Measurements from ENCODE around the gene TAS2R20.
"Not testable (repeated sequence)": the region's sequence is repeated elsewhere in the genome, so short reads cannot be mapped to it uniquely, and the experiment has no call there.

TAS2R20 gene

GRCh38 chr12:10998204-10998603, at the start of gene TAS2R20:
Gene TAS2R20, minus strand, starts transcription at chr12:10998304. Its CDS starts 429 bp downstream, at chr12:10997875.
- DNase-seq (ENCODE audit: low read depth in 2 of 3, low spot score in 1 of 3) = no peak

- not testable (repeated sequence) for DNase-seq (ENCODE audit: low read depth in 2 of 3, low spot score in 1 of 3)
Observed at GRCh38 chr12:11041366-11041765, 43.3 kb upstream of the TAS2R20 start.

- no peak for DNase-seq (ENCODE audit: low read depth in 2 of 3, low spot score in 1 of 3)
Observed at GRCh38 chr12:11040162-11040561, 42.1 kb upstream of the TAS2R20 start.

- no peak for DNase-seq (ENCODE audit: low read depth in 2 of 3, low spot score in 1 of 3)
Observed at GRCh38 chr12:11039171-11039570, 41.1 kb upstream of the TAS2R20 start.

- not testable (repeated sequence) for DNase-seq (ENCODE audit: low read depth in 2 of 3, low spot score in 1 of 3)
Observed at GRCh38 chr12:11033959-11034358, 35.9 kb upstream of the TAS2R20 start.

- no peak for DNase-seq (ENCODE audit: low read depth in 2 of 3, low spot score in 1 of 3)
Observed at GRCh38 chr12:11031307-11031706, 33.2 kb upstream of the TAS2R20 start, which contains the start of gene TAS2R31. Gene TAS2R31, minus strand, starts transcription at chr12:11031407. Its CDS starts 72 bp downstream, at chr12:11031335.

GRCh38 chr12:11026118-11026517, 28.0 kb upstream of the TAS2R20 start:
- DNase-seq (ENCODE audit: low read depth in 2 of 3, low spot score in 1 of 3) = no peak

- no peak for DNase-seq (ENCODE audit: low read depth in 2 of 3, low spot score in 1 of 3)
Observed at GRCh38 chr12:11023387-11023786, 25.3 kb upstream of the TAS2R20 start.

- DNase-seq (ENCODE audit: low read depth in 2 of 3, low spot score in 1 of 3) = no peak
Observed at GRCh38 chr12:11022520-11022919, 24.4 kb upstream of the TAS2R20 start, which contains the start of gene TAS2R19. Gene TAS2R19, minus strand, starts transcription at chr12:11022620. Its CDS starts 49 bp downstream, at chr12:11022571.

- DNase-seq (ENCODE audit: low read depth in 2 of 3, low spot score in 1 of 3) = no peak
Observed at GRCh38 chr12:11016937-11017336, 18.8 kb upstream of the TAS2R20 start.

- DNase-seq (ENCODE audit: low read depth in 2 of 3, low spot score in 1 of 3) = no peak
Observed at GRCh38 chr12:11015775-11016430, 17.8 kb upstream of the TAS2R20 start.

GRCh38 chr12:11014234-11014633, 16.1 kb upstream of the TAS2R20 start:
- DNase-seq (ENCODE audit: low read depth in 2 of 3, low spot score in 1 of 3) = no peak

- no peak for DNase-seq (ENCODE audit: low read depth in 2 of 3, low spot score in 1 of 3)
Observed at GRCh38 chr12:11007608-11008007, 9.5 kb upstream of the TAS2R20 start.

- no peak for DNase-seq (ENCODE audit: low read depth in 2 of 3, low spot score in 1 of 3)
Observed at GRCh38 chr12:10994307-10994706, 3.8 kb downstream of the TAS2R20 start.

GRCh38 chr12:10989107-10989506, 9.0 kb downstream of the TAS2R20 start:
- DNase-seq (ENCODE audit: low read depth in 2 of 3, low spot score in 1 of 3) = no peak

GRCh38 chr12:10986812-10987211, 11.3 kb downstream of the TAS2R20 start, which contains the start of gene TAS2R50:
Gene TAS2R50, minus strand, starts transcription at chr12:10986912. Its CDS starts 52 bp downstream, at chr12:10986860.
- no peak for DNase-seq (ENCODE audit: low read depth in 2 of 3, low spot score in 1 of 3)

- peak; percentile 5 to 17 (median 8) for DNase-seq (ENCODE audit: low read depth in 2 of 3, low spot score in 1 of 3)
Observed at GRCh38 chr12:10982244-10982643, 15.9 kb downstream of the TAS2R20 start.

- DNase-seq (ENCODE audit: low read depth in 2 of 3, low spot score in 1 of 3) = no peak
Observed at GRCh38 chr12:10974965-10975364, 23.1 kb downstream of the TAS2R20 start.

GRCh38 chr12:10968765-10969456, 29.2 kb downstream of the TAS2R20 start:
- DNase-seq (ENCODE audit: low read depth in 2 of 3, low spot score in 1 of 3) = no peak

- DNase-seq (ENCODE audit: low read depth in 2 of 3, low spot score in 1 of 3) = no peak
Observed at GRCh38 chr12:10967409-10967808, 30.7 kb downstream of the TAS2R20 start.

GRCh38 chr12:10966314-10966713, 31.8 kb downstream of the TAS2R20 start:
- DNase-seq (ENCODE audit: low read depth in 2 of 3, low spot score in 1 of 3) = no peak

- no peak for DNase-seq (ENCODE audit: low read depth in 2 of 3, low spot score in 1 of 3)
Observed at GRCh38 chr12:10965476-10965875, 32.6 kb downstream of the TAS2R20 start.
